ENCODE measurements around the gene ATP2B2.

- TF ChIP-seq CTCF (IDR thresholded peaks at IDR 0.05; ENCODE audit: borderline replicate concordance, extremely low read depth, low read length, poor library complexity, severe bottlenecking) = no peak
- TF ChIP-seq EZH2 (IDR thresholded peaks at IDR 0.05; ENCODE audit: borderline replicate concordance, low read depth, low read length, severe bottlenecking) = no peak
Measured at GRCh38 chr3:10550705-10551104, 45.3 kb upstream of the ATP2B2 start.
